ENCODE measurements around the gene SKIDA1. TPM values are rescaled to one million over a fixed set of nuclear protein-coding genes. Genes with fewer than 3 reads are reported as not detected.

The SKIDA1 gene
- polyA plus RNA-seq, 4 donors = 3.7 to 13.2 (median 10.8) TPM

- DNase-seq (ENCODE audit: low read depth in 4 of 4, low spot score in 3 of 4) = no peak
Observed at GRCh38 chr10:21488246-21488956, 37.1 kb downstream of the SKIDA1 start.

GRCh38 chr10:21487416-21488180 lies 37.9 kb downstream of the SKIDA1 start:
- no peak for DNase-seq (ENCODE audit: low read depth in 4 of 4, low spot score in 3 of 4)

DNA sequence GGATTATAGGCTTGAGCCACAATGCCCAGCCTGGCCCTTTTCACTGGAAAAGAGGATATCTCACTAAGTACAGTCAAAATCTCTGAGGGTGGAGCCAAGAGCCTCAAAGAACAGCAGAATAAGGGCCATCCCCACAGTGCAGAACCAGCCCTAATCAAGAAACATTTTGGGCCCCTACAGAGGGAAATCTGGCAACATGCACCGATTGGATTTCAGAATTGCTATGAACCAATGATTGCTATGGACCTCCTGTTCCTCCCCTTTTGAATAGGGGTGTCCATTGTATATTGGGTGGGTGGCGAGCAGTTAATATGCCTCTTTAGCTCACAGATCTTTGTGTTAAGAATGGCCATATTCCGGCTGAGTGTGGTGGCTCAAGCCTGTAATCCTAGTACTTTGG lies 42.7 kb downstream of the SKIDA1 start:
- no peak for DNase-seq (ENCODE audit: low read depth in 4 of 4, low spot score in 3 of 4)

- DNase-seq (ENCODE audit: low read depth in 4 of 4, low spot score in 3 of 4) = no peak
Observed at GRCh38 chr10:21481407-21481806, 44.1 kb downstream of the SKIDA1 start.

DNA sequence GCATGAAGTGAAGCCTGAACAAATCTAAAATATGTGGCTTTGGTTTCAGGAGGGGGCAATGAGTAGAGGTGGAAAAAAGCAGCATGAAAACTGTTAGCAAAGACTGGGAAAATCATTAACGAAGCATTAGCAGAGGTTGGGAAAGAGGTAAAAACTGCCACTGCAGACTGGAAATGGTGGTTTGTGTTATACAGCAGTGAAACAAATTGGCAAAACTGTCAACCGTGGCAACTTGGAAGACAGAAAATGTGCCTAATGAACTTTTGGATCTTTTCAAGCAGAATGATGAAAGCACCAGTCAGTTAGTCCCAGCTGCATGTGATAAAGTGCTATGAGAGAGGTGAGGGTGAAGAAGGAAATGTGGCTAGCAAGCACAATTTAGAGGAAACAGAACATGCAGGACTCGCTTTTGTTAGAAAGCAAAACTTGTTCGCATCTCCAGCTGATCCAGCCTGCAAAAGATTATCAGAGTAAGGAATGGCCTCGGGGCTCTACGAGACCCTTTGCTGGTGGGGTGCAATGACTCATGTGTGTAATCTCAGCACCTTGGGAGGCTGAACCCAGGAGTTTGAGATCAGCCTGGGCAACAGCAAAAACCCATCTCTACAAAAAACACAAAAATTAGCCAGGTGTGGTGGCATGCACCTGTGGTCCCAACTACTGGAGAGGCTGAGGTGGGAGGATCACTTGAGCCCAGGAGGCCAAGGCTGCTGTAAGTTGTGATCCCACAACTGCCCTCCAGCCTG lies 45.7 kb downstream of the SKIDA1 start:
- DNase-seq (ENCODE audit: low read depth in 4 of 4, low spot score in 3 of 4) = no peak

DNA sequence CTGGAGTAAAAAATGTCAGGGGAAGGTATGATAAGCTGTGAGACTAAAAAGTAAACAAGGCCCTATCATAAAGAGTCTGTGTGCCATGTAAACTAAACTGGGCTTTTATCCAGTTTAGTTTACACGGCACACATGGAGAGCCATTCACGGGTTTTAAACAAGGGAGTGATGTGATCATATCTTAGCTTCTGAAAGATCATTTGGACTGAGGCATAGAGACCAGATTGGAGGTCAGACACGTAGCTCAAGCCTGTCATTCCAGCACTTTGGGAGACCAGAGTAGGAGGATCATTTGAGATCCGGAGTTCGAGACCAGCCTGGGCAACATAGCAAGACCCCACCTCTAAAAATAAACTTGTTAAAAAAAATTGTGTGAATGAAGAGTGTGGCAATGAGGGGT lies 50.1 kb downstream of the SKIDA1 start:
- DNase-seq (ENCODE audit: low read depth in 4 of 4, low spot score in 3 of 4) = no peak

DNA sequence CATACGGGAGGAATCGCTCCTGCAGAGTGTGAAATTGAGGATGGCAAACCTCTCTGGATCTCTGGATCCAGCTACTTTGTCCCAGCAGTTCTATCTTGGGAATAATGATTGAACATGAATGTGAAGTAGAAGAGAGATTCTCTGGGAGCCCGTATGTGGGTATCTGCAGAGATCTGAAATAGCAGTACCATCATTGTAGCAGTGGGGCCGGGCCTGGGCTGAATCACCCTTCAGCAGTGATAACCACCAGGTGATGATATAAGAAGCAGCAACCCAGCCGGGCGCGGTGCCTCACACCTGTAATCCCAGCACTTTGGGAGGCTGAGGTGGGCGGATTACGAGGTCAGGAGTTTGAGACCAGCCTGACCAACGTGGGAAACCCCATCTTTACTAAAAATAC lies 51.9 kb downstream of the SKIDA1 start:
- no peak for DNase-seq (ENCODE audit: low read depth in 4 of 4, low spot score in 3 of 4)

- DNase-seq (ENCODE audit: low read depth in 4 of 4, low spot score in 3 of 4) = no peak
Observed at GRCh38 chr10:21473135-21473534, 52.3 kb downstream of the SKIDA1 start.

- DNase-seq (ENCODE audit: low read depth in 4 of 4, low spot score in 3 of 4) = no peak
Observed at GRCh38 chr10:21468086-21468485, 57.4 kb downstream of the SKIDA1 start.

DNA sequence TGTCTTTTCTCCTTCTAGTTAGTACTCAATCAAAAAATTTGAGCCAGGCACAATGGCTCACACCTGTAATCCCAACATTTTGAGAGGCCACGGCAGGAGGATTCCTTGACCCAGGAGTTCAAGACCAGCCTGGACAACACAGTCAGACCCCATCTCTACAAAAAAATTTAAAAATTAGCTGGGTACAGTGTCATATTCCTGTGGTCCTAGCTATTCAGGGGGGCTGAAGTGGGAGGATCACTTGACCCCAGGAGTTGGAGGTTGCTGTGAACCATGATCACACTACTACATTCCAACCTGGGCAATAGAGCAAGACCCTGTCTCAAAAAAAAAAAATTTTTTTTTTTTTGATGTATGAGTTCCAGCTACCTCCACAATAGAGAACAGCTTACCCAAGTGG lies 57.8 kb downstream of the SKIDA1 start:
- no peak for DNase-seq (ENCODE audit: low read depth in 4 of 4, low spot score in 3 of 4)

DNA sequence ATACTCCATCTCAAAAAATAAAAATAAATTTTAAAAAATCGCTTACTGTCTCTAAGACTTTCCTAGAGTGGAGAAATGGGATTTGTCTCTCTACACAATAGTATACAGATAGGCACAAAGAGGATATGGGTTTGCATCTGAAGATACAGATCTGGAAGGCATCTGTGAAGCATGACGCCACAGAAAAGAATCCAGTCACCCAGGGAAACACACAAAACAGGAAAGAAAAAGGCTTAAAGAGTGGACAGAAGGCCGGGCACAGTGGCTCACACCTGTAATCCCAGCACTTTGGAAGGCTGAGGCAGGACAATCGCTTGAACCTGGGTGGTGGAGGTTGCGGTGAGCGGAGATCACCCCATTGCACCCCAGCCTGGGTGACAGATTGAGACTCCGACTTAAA lies 61.3 kb downstream of the SKIDA1 start:
- DNase-seq (ENCODE audit: low read depth in 4 of 4, low spot score in 3 of 4) = no peak

Other genes with a start within 250 kb of the SKIDA1 start
- 10 to 100 TPM; 37.7 to 45.8 (median 45.2) TPM for gene MLLT10, start 8.6 kb upstream of the SKIDA1 start, polyA plus RNA-seq (ENCODE audit: insufficient read length in 4 of 4)